Stimulated activated CD4-positive, alpha-beta T cell treated with anti-CD3 and anti-CD28 coated beads, Interleukin-12 subunit alpha, Interleukin-12 subunit beta, amount 100 ng/mL, for 4 hours (primary cell): Measurements from ENCODE around the gene SORBS1.

Source experiments
- DNase-seq: peaks from one replicate; pipeline ENCODE4 v3.0.0-alpha.2; 2020

SORBS1 gene

DNA sequence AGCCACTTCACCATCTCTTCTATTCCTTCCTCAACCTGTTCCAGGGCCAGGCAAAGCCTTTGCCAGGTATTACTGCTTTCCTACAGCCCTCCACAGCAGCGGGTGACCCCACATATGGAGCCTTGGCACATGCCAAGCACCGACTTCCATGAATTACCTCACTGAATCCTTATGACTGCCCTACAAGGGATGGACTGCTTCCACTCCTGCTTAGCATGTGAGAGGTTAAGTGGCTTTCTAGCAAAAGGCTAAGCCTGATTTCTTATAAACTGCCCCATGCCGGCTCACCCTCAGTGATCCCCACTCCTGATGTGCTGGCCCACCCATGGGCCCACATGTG, 226.4 kb downstream of the SORBS1 start:
- no peak for DNase-seq

DNA sequence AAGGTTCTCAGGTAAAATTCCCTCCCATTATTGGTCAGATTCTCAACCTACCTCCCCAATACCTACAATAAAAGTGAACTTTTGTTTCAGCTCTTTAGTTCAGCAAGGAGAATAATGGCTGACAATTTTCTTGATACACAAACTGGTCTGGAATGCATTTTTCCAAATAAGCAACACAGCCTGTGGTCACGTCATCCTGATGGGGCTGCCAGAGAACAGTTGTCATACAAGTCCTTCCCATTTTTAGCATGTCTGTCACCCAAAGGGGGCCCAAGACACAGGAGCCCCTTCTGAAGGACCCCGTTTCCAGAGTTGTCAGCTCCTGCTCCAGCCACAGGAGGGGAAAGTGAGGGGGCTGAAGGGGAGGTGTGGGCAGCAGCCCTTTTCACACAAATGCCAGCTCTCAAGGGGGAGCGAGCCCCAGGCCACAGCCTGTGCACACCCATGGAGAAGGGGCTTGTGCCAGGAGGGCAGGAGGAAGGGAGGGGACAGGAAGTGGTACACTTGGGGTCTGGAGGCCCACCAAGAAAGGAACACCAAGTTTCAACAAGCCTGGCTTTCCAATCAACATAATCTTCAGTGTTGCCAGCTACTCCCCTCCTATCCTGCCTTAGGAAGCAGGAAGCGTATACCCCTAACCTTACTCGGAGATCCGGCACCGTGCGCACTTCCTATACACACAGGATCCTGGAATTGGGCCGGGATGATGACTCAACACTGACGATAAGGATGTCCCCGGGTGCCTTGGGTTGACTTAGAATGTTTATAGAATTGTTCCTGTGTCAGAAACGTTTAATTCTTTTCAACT, 227.0 kb downstream of the SORBS1 start:
- DNase-seq: no peak

DNA sequence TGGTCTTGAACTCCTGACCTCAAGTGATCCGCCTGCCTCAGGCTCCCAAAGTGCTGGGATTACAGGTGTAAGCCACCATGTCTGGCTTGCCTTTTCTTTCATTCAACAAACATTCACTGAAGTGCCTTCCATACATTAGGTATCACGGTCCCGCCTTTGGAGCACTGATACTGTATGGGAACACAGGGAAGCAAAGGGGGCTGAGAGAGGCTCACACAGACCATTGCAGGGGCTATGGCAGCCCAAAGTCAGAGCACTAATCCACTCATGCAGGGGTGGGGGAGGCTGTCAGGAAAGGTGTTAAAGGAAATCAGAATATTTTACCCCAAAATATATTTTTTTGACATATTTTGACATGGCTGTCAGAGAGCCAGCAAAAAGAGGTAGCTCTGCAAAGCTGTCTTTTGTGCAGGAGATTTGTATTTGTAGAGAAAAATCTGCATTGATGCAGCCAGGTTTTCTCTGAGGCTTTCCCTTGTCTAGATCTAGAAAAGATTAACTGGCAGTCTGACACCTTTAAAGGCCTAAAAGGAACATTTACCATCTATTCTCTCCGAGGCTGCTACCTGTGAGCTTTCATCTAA, 228.4 kb downstream of the SORBS1 start:
- no peak for DNase-seq

DNA sequence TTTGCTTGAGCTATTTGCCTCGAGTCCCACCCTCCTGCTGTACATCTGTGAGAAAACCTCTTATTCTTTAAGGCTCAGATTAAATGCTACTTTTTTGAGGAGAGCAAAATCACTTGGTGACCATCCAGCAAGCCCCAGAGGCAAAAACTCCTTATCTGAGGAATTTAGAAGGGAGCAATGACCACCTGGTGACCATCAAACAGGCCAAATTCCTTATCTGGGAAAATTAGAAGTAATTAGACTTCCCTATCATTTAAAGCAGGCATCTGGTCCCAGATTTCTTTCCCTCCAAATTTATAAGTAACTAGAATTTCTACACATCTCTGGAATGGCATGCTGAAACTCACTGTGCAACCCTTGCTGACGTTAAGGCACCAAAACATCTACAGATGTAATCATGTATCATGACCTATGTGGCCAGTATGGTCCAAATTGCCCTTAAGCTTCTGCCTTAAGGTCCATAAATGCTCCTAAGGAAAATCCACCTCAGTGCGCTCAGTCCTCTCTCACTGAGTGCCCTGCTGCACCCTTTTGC, 229.5 kb downstream of the SORBS1 start:
- no peak for DNase-seq

DNA sequence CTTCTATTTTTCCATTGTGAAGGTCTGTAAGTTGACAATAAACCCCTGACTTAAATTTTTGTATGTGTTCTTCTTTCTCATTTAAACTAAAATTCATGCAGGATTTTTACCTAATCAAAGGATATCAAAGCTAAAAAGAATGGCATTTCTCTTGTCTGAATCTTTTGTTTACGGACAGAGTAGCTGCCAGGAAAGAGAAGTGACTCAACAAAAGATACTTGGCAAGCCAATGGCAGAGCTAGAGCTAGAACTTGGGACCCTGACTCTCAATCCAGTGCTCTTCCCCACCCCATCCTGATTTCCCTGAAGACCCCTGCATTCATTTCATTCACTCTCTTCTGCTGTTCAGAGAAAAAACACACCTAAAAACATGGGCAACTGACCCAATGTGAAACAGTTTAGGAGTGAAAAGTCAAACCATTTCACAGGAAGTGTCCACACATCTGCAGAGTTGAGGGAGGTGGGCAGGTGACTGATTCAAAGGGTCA, 230.2 kb downstream of the SORBS1 start:
- DNase-seq: no peak

DNA sequence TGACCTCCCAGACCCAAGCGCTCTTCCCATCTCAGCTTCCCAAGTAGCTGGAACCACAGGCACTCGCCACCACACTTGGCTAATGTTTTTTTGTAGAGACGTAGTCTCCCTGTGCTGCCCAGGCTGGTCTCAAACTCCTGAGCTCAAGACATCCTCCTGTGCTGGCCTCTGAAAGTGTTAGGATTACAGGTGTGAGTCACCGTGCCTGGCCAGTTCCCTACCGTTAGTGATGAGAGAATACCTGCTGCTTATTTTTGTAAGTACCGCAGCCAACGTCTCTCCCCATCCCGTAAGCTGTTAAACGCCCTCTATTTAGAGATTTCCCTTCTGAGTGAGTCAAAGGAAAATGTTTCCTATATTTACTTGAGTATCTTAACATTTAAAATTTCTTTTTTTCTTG, 231.9 kb downstream of the SORBS1 start:
- DNase-seq: no peak

DNA sequence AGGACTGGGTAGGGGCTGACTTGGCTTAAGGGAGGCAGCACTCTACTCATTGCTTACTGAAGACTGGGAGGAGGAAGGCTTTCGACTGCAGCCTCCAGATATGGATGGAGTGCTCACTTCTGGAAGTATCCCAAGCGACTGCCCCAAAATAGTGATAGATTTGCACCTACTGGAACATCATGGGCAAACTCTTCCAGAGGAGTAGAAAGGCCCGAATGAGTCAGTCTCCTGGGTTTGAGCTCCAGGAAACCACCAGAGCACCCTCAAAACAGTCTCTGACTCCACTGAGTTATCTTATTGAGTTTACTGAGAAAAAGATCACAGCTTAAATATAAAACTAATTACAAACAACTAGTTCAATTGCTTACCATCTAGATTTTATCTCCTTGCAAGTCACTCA, 233.2 kb downstream of the SORBS1 start:
- DNase-seq: no peak

DNA sequence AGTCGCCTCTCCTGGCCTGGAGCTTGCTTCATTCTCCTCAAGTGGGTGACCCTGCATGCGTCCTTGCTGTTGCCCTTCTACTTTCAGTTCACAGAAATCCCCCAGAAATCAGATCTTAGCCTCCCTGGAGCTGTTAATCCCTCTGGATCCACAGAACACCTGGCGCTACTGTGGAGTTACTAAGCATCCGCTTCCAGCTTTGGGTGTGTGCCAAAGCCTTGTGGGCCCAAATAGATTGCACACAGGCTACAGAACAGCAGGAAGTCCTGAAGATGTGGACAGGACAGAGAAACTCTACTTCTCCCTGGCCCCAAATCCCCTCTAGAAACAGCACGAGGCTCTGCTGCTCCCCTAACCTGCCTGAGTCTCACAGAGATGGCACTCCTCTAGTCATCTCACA, 233.8 kb downstream of the SORBS1 start:
- no peak for DNase-seq

DNA sequence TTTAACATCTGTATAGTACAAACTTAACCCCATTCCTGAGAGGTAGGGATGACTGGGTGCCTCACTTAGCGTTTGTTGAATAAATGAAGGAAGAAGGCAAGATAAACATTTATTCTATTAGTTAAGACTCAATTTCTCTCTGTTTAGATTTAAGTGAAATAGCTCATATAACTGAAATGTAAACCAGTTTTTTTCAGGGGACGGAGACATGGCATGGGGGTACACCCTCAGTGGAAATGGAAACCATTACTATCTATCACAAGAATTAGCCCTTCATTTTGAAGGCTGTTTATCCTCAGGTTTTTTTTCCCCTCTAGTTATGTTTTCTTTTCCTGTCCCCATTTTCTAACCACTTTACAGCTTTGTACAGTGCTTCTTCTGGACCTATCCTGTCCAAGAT, 234.8 kb downstream of the SORBS1 start:
- DNase-seq: no peak

DNA sequence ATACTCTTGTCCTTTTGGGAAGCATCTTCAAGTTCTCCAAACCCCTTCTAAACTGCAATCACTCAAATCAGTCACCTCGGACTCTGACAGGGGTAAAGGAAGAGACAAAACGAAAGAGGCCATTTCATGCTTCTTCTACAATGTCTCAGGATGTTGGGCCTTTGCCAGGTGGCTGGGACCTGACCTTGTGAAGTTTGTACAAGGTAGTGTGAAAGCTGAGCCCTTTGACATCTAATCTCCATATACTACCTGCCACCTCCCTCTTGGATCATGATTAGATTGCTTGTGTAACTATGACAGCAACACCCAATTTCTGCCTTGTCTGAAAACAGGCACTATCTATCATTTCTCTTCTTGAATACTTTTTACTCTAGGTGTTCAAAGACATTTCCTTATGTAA, 235.3 kb downstream of the SORBS1 start:
- no peak for DNase-seq

DNA sequence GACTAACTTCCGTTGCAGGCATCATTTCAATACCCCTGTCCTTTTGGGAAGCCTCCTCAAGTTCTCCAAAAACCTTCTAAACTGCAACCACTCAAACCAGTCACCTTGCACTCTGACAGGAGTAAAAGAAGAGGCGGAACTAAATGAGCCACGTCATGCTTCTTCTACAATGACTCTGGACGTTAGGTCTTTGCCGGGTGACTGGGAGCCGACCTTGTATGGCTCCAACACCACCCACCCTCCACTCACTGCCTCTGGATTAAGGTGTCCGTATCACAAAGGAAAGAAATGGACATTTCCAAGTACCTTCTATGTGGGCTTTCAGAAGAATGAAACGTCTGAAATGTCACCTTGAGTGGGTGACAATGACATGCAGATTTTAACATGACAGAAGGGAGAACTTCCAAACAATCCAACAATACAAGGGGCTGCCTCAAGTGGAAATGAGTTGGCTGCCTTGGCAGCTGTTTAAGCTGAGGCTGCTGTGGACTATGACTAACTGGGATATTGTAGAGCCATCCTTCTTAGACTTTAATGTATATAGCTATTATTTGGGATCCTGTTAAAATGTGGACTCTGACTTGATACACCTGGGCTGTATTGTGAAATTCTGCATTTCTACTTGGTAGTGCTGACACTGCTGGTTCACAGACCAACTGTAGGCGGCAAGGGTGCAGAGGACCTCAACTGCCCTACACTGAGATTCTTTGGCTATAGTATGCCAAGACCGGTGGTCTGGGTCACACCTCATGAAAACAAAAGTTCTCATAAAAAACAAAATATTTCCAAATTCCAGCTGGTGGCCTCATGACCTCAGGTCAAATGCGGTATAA, 236.5 kb downstream of the SORBS1 start:
- DNase-seq: no peak

DNA sequence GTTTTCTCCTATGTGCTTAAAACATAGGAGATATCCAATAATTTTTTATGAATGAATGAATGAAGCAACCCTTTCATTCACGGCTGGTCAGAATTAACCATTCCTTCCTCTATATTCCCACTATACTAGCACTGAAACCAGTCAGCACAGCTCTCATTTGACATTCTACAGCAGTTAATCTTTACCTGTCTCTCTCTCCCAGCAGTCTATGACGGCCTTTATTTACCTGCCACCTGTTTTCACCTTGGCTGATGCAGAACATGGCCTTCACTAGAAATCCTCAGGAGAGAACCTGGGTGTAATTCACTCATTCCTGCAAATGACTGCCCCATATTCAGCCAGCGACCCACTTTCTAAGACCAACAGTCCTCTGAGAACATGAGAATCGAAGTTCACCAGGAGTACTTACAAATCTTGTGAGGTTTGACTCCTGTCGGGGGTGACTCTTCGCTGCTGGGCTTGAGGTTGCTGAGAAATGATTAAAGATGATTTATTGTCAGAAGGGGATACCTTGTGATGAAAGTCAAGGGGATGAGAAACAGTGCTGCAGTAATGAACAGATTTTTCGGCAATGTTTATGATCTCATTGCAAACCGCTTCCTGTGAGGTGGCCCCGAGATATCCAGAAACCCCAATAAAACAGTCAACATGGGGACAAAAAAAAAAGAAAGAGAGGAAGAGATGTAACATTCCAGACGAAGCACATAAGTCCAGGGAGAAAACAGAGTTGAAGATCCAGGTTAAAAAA, 239.4 kb downstream of the SORBS1 start:
- DNase-seq: no peak

DNA sequence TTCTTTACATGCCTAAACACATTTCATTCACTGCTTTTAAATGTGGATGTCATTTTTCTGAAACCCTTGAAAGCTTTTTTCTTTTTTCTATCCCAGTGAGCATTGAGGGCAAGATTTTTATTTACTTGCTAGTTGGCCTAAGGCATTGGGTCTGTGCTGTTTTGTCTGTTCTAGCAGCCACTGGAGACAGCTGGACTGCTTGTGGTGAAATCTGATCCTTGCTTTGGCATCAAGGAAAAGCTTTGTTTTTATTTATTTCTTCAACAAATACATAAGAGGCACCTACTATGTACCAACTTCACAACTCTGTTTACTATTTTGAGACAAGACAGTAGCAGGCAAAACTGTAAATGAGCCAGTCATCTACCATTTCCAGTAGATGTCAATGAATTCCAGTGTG, 241.9 kb downstream of the SORBS1 start:
- no peak for DNase-seq

DNA sequence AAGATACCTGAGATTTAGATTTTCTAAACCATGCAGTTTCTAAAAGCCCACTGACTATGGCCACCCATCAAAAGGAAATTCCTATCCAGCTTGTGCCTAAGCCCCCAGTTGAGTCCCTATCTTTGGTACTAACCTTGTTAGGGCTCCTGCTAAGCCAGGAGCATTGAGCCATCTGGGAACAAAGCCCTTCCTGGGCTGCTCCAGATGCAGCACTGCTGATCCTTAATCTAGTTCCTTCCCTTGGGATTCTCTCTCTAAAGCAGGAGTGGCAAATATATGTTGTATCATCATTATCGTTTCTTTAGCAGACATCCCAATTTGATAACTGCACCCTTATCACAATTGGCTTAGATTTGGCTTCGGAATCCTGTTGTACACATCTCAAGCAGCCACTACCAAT, 245.7 kb downstream of the SORBS1 start:
- no peak for DNase-seq

DNA sequence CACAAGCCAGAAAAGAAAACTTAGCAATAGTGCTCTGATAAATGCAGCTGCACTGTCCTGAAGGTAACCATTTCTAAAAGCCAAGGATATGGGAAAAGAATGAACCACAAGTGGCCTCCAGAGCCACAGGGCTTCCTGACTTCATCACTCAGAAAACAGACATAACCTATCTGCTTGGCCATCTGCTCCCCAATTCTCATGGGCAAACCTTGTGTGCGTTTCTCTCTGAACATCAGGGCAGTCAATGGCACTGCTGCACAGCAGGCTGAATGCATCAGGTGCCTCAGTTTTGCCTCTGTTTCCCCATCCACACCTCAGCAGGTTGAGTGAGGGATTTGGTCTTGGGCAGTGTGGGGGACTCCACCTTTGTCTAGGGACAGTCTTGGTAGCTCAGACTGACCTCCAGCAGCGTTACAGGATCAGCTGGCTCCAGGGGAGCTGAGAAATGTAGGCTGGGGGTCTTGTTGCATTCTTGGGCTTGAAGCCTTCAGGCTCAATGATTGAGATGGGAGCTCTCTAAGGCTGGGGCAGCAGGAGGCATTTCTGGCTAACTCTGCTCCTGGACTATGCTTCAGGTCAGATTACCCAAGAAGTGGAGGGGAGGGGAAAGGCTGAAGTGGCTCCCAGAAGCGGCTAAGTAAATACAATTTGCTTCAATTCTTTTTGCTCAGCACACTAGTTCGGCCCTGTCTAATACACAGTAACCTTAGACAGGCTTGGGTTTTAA, 246.8 kb downstream of the SORBS1 start:
- DNase-seq: no peak

DNA sequence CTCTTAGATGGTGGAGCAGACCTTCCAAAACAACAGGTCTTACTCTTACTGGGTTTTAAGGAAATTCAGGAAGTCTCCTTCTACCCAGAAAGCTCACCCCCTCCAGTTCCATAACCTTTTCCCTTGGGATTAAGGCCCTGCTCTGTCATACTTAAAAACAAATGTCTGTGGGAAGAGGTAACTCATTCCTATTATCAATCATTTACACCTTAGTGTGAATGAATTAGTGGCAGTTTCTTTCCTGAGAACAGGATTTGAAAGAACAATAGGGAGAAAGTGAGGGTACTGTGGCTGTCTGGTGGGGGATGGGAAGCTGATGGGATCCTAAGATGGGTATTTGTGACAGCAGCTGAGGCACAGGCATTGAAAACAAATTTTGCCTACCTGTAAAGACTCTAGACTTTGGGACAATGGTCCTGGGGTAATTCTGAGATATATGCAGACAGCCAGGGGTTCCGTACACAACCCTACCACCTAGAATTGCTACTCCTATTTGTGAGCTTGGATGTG, 248.1 kb downstream of the SORBS1 start:
- no peak for DNase-seq

DNA sequence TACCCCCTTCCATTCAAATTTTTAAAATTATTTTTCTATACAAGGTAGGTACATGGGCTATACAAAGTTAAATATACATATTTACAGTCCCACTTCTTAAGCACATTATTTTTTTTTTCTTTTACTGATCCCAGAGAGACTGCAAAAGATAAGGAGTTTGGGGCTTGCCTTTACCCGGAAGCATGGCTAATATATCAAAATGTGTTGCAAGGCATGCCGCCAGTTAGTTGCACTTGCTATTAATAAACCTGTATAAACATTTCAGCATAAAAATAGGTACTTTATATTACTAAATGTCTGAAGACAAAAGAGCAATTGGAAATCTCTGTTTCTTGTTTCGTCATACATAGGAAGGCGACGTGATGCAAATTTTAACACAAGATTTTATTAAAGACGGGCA, 248.9 kb downstream of the SORBS1 start:
- DNase-seq: no peak

DNA sequence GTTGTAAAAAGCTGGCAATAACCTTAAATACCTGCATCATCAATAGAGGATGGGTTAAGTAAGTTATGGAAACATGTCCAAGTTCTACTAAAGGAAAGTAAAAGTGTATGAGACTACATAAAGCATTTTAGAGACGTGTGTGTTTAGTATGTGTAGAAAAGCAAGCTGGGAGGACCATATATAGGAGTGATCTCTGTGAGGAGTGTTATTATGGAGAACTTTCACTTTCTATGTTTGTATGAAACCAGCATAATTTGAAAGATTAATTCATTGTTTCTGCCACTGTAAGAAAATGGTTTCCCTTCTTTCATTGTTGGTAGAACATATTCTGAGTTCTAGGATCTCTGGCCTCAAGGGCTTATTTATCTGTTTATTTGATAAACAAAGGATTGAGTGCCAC, 251.2 kb downstream of the SORBS1 start:
- no peak for DNase-seq

DNA sequence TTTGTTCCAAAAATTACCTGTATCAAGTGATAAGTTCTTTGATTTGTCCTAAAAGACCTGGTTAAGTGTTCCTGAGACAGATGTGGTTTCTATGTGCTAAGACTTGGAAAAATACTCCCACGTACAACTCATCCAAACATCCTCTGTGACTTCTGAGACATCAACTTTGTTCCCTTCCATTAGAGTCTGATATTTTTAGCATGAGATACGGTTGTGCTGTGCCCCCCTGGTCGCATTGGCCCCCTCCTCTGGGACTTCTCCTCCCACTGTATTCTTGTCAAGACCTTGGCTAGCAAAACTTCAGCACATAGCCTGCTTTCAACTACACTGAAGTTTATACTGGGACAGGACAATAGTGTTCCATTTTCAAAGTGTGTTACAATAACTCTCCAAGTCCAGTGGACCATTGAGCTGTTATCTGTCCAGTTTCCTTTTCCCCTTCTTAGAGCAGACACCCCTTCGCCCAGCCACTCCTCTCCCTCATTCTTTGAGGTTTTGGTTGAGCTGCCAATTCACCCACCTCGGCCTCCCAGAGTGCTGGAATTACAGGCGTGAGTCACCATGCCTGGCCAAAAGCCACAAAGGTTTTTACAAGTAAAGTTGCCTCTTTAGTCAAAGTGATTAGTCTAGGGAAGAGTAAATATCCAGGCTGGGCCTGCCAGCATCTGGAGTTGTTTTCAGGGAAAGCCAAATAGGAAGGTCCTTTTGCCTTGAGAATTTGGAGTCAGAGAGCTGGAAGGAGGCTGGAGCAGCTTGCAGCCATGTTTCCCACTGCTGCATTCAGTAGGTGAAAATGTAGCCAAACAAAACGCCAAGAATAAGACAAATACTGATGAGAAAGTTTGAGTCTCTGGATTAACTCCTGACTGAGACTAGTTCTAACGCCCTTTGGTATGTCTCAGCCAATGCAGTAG, 252.5 kb downstream of the SORBS1 start:
- DNase-seq: no peak

DNA sequence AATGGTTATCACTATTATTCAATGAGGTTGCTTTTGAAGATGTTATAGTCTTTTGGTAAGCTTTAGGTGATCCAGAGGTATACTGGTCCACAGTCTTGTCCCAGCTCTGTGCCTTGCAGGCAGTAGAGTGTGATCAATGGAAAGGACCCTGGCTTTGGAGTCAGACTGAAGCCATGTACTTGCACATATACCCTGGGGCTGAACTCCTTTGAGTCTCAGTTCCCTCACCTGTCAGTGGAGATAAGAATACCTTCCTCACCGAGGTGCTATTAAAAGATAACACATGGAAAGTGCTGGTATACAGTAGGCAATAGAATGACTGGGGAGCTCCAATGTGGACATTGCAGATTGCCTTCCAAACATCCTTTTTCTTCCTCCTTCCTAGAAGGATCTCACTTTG, 254.3 kb downstream of the SORBS1 start:
- no peak for DNase-seq

DNA sequence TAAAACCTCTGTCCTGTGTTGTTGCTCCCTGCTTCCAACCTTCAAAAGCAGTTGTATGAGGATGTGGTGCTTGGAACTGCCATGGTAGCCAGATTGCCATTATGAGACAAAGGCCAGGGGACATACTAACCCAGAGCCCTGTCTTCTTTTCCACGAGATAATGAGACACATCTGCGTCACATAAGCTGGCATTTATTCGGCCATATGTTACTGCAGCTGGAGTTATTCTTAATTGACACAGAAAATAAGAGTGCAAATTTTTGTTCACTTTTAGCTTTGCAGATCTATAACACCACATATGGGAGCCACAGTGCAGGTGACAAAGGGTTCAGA, 254.9 kb downstream of the SORBS1 start:
- DNase-seq: no peak
